Right atrium auricular region (tissue), 2 donors: ENCODE data around the gene PLD6. TPM values are rescaled to one million over a fixed set of nuclear protein-coding genes. Genes with fewer than 3 reads are reported as not detected.

Experiments
- DNase-seq: peaks from one replicate; pipeline ENCODE4 v3.0.0-alpha.2; 2019; ENCODE audit warnings: low spot score
- H3K27ac ChIP-seq, 2 donors: fragments of 200-600 bp; sonication (generic); 1 replicate in 1 of 2; 2 replicates in 1 of 2; pipeline ENCODE4 v1.5.1; 2016 to 2019
- H3K27me3 ChIP-seq, 2 donors: fragments of 200-600 bp; sonication (generic); one replicate each; pipeline versions ENCODE4 v1.5.1 to v1.6.0; 2017 to 2019
- H3K36me3 ChIP-seq: fragments of 200-600 bp; sonication (generic); one replicate; pipeline ENCODE4 v1.5.1; 2016
- H3K4me1 ChIP-seq, 2 donors: fragments of 200-600 bp; sonication (generic); one replicate each; pipeline versions ENCODE4 v1.5.1 to v1.6.0; 2017 to 2019
- H3K4me3 ChIP-seq, 2 donors: fragments of 200-600 bp; sonication (generic); 1 replicate in 1 of 2; 2 replicates in 1 of 2; pipeline ENCODE4 v1.5.1; 2017 to 2019; ENCODE audit warnings: mild to moderate bottlenecking in 1 of 2, moderate library complexity in 1 of 2
- H3K9me3 ChIP-seq, 2 donors: fragments of 200-600 bp; sonication (generic); one replicate each; pipeline ENCODE4 v1.5.1; 2019
- CTCF ChIP-seq, 2 donors: fragments of 200-600 bp; sonication (generic); IDR thresholded peaks; one replicate each; pipeline ENCODE4 v1.5.1; 2019; ENCODE audit warnings: antibody characterized with exemption in 2 of 2
- total RNA-seq, 2 donors: library from RNA; depleted of rRNA; stranded (reverse); fragments of >200 nt; gene quantifications; one replicate each; pipeline ENCODE4 v1.1.0, GENCODE V29; 2016

The PLD6 gene
- total RNA-seq, 2 donors from 2014 or later: 3.1 to 6.8 TPM

- TF ChIP-seq CTCF (IDR thresholded peaks at IDR 0.05): no peak
- no peaks in the 10 kb centered on the region for H3K27me3 ChIP-seq
- no peak for DNase-seq
- H3K36me3 ChIP-seq: peaks cover 97% of the 10 kb centered on the region
- H3K4me3 ChIP-seq: no peak overlapping the region
- H3K27ac ChIP-seq: no peak overlapping the region
- peaks cover 0 to 14% of the 10 kb centered on the region in 2 donors for H3K4me1 ChIP-seq
- no peaks in the 10 kb centered on the region for H3K9me3 ChIP-seq
Measured at GRCh38 chr17:17223736-17224135, 17.6 kb upstream of the PLD6 start.

- DNase-seq: no peak
- H3K27ac ChIP-seq: no peak overlapping the region
Measured at GRCh38 chr17:17221329-17221728, 15.2 kb upstream of the PLD6 start.

GRCh38 chr17:17220529-17220928 is 14.4 kb upstream of the PLD6 start:
- H3K27me3 ChIP-seq: no peaks in the 10 kb centered on the region
- no peak for DNase-seq

More at GRCh38 chr17:17221329-17221728, 15.2 kb upstream of the PLD6 start:
- no peaks in the 10 kb centered on the region for H3K4me1 ChIP-seq
- no peaks in the 10 kb centered on the region for H3K27me3 ChIP-seq
- TF ChIP-seq CTCF (IDR thresholded peaks at IDR 0.05): no peak
- no peak overlapping the region for H3K4me3 ChIP-seq
- H3K36me3 ChIP-seq: peaks cover 97% of the 10 kb centered on the region
- H3K9me3 ChIP-seq: no peaks in the 10 kb centered on the region

GRCh38 chr17:17217995-17218394 is 11.9 kb upstream of the PLD6 start:
- Histone ChIP-seq H3K4me1 (no peaks in the 10 kb centered on the region), H3K9me3 (no peaks in the 10 kb centered on the region), H3K4me3 (no peak overlapping the region), H3K36me3 (peaks cover 97% of the 10 kb centered on the region), H3K27me3 (no peaks in the 10 kb centered on the region), H3K27ac (no peak overlapping the region)
- no peak for DNase-seq
- TF ChIP-seq CTCF (IDR thresholded peaks at IDR 0.05): no peak

More at GRCh38 chr17:17220529-17220928, 14.4 kb upstream of the PLD6 start:
- Histone ChIP-seq H3K4me1 (no peaks in the 10 kb centered on the region), H3K36me3 (peaks cover 97% of the 10 kb centered on the region), H3K27ac (no peak overlapping the region), H3K9me3 (no peaks in the 10 kb centered on the region), H3K4me3 (no peak overlapping the region)
- TF ChIP-seq CTCF (IDR thresholded peaks at IDR 0.05): no peak

GRCh38 chr17:17216776-17217175 is 10.6 kb upstream of the PLD6 start:
- Histone ChIP-seq H3K4me3 (no peak overlapping the region), H3K36me3 (peaks cover 89% of the 10 kb centered on the region), H3K9me3 (no peaks in the 10 kb centered on the region), H3K27ac (no peak overlapping the region), H3K27me3 (no peaks in the 10 kb centered on the region), H3K4me1 (no peaks in the 10 kb centered on the region)
- DNase-seq: no peak
- TF ChIP-seq CTCF (IDR thresholded peaks at IDR 0.05): no peak

GRCh38 chr17:17216236-17216635 is 10.1 kb upstream of the PLD6 start:
- TF ChIP-seq CTCF (IDR thresholded peaks at IDR 0.05): no peak
- Histone ChIP-seq H3K36me3 (peaks cover 84% of the 10 kb centered on the region), H3K9me3 (no peaks in the 10 kb centered on the region), H3K27ac (no peak overlapping the region), H3K4me3 (no peak overlapping the region), H3K27me3 (no peaks in the 10 kb centered on the region), H3K4me1 (no peaks in the 10 kb centered on the region)
- DNase-seq: no peak
